Astrocyte (in vitro differentiated cells and primary cell): ENCODE data around the gene ARHGAP24. TPM values are rescaled to one million over a fixed set of nuclear protein-coding genes. Genes with fewer than 3 reads are reported as not detected.
A peak's percentile ranks its signal among the peaks of the same experiment; 100 is the strongest.

ENCODE experiments used
- DNase-seq: peaks from one replicate; pipeline ENCODE4 v3.0.0-alpha.2; 2010; ENCODE audit warnings: low read depth
- FAIRE-seq: peaks from 2 replicates; lab custom pipeline; 2011; peaks lifted over from hg19 to GRCh38; lab: Jason Lieb, UNC
- H2AFZ ChIP-seq: 2 replicates; pipeline ENCODE4 v1.6.0; 2012; ENCODE audit warnings: low read depth, low read length, inconsistent platforms
- H3K27ac ChIP-seq: 2 replicates; pipeline ENCODE4 v1.5.1; 2011; ENCODE audit warnings: low read depth, low read length, inconsistent platforms
- H3K27me3 ChIP-seq: 2 replicates; pipeline ENCODE4 v1.6.0; 2011; ENCODE audit warnings: low read length, inconsistent platforms; ENCODE audit not compliant: insufficient read depth
- H3K36me3 ChIP-seq: 2 replicates; pipeline ENCODE4 v1.5.1; 2011; ENCODE audit warnings: low read length, inconsistent platforms; ENCODE audit not compliant: insufficient read depth
- H3K4me1 ChIP-seq: 2 replicates; pipeline ENCODE4 v1.5.1; 2011; ENCODE audit warnings: low read length, inconsistent platforms; ENCODE audit not compliant: insufficient read depth
- H3K4me2 ChIP-seq: 2 replicates; pipeline ENCODE4 v1.6.0; 2012; ENCODE audit warnings: low read length, inconsistent platforms
- H3K4me3 ChIP-seq: 2 replicates; pipeline ENCODE4 v1.5.1; 2011; ENCODE audit warnings: low read depth, mild to moderate bottlenecking, low read length, inconsistent platforms; ENCODE audit not compliant: insufficient read depth
- H3K79me2 ChIP-seq: 2 replicates; pipeline ENCODE4 v1.6.0; 2012; ENCODE audit warnings: mild to moderate bottlenecking, low read length, inconsistent platforms; ENCODE audit not compliant: insufficient read depth
- H3K9ac ChIP-seq: 2 replicates; pipeline ENCODE4 v1.6.0; 2012; ENCODE audit warnings: mild to moderate bottlenecking, low read length, inconsistent platforms
- H3K9me3 ChIP-seq: 2 replicates; pipeline ENCODE4 v1.5.1; 2012; ENCODE audit warnings: low read depth, mild to moderate bottlenecking, low read length, inconsistent platforms; ENCODE audit not compliant: insufficient read depth
- H4K20me1 ChIP-seq: 2 replicates; pipeline ENCODE4 v1.6.0; 2012; ENCODE audit warnings: low read length, inconsistent platforms; ENCODE audit not compliant: insufficient read depth
- H3K27ac Mint-ChIP-seq: one replicate; pipeline ENCODE4 v1.8.0; 2021; ENCODE audit warnings: mild to moderate bottlenecking, mixed read lengths; ENCODE audit not compliant: unreplicated experiment
- H3K27me3 Mint-ChIP-seq: one replicate; pipeline ENCODE4 v1.8.0; 2021; ENCODE audit warnings: low read depth, mixed read lengths; ENCODE audit not compliant: unreplicated experiment
- H3K36me3 Mint-ChIP-seq: one replicate; pipeline ENCODE4 v1.8.0; 2021; ENCODE audit warnings: low read depth, mixed read lengths; ENCODE audit not compliant: unreplicated experiment
- H3K4me1 Mint-ChIP-seq: one replicate; pipeline ENCODE4 v1.8.0; 2021; ENCODE audit warnings: low read depth, mixed read lengths; ENCODE audit not compliant: unreplicated experiment
- H3K4me3 Mint-ChIP-seq: one replicate; pipeline ENCODE4 v1.8.0; 2021; ENCODE audit warnings: mild to moderate bottlenecking, moderate library complexity, mixed read lengths; ENCODE audit not compliant: unreplicated experiment
- H3K9me3 Mint-ChIP-seq: one replicate; pipeline ENCODE4 v1.8.0; 2021; ENCODE audit warnings: mild to moderate bottlenecking, mixed read lengths; ENCODE audit not compliant: unreplicated experiment
- EZH2 ChIP-seq: IDR thresholded peaks from 2 replicates; pipeline ENCODE4 v1.6.1; 2012; ENCODE audit warnings: mild to moderate bottlenecking, low read length, inconsistent platforms; ENCODE audit not compliant: insufficient read depth
- total RNA-seq: library from RNA; stranded (reverse); gene quantifications from 2 replicates; pipeline ENCODE4 v1.2.1, GENCODE V29; 2021
- TF ChIP-seq, protein P1 (sequence below): IDR thresholded peaks from 2 replicates; pipeline ENCODE4 v1.5.1; 2011; ENCODE audit warnings: low read depth, mild to moderate bottlenecking, inconsistent platforms, low read length, moderate library complexity; ENCODE audit not compliant: insufficient read depth

The ARHGAP24 gene
- total RNA-seq, 1 donor from 2014 or later = 2.1 TPM

DNA sequence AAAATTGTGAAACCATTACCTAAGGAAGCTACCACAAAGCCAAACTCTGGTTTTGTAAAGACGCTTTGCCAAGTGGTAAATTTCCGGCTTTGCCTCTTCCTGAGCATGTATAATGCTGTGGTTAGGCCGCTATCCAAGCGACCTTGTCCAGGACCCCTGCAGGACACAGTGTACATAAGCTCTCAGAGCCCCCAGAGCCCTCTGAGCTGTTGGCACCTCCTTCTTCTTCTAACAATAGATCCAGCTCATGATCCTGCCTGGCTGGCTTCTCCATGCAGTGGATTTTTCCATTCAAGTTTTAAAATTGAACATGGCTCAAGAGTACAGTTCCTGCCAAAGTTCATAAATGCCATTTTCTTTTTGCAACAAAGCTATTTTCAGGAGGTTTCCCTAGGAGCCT, 558.2 kb downstream of the ARHGAP24 start:
- H3K4me3 Mint-ChIP-seq = no peak overlapping the region
- H3K4me1 ChIP-seq = peaks cover 35% of the 10 kb centered on the region
- DNase-seq (peak; percentile 90), FAIRE-seq (peak; percentile 74)
- H3K27me3 ChIP-seq = no peaks in the 10 kb centered on the region
- H3K36me3 ChIP-seq = no peaks in the 10 kb centered on the region
- TF ChIP-seq, protein P1, sequence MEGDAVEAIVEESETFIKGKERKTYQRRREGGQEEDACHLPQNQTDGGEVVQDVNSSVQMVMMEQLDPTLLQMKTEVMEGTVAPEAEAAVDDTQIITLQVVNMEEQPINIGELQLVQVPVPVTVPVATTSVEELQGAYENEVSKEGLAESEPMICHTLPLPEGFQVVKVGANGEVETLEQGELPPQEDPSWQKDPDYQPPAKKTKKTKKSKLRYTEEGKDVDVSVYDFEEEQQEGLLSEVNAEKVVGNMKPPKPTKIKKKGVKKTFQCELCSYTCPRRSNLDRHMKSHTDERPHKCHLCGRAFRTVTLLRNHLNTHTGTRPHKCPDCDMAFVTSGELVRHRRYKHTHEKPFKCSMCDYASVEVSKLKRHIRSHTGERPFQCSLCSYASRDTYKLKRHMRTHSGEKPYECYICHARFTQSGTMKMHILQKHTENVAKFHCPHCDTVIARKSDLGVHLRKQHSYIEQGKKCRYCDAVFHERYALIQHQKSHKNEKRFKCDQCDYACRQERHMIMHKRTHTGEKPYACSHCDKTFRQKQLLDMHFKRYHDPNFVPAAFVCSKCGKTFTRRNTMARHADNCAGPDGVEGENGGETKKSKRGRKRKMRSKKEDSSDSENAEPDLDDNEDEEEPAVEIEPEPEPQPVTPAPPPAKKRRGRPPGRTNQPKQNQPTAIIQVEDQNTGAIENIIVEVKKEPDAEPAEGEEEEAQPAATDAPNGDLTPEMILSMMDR = no peak
- TF ChIP-seq EZH2 = no peak
- no peaks in the 10 kb centered on the region for H3K27me3 Mint-ChIP-seq
- peak overlapping the region; percentile 15 for H3K27ac Mint-ChIP-seq
- H3K4me3 ChIP-seq = no peak overlapping the region
- no peaks in the 10 kb centered on the region for H3K79me2 ChIP-seq
- no peaks in the 10 kb centered on the region for H3K36me3 Mint-ChIP-seq
- peak overlapping the region; percentile 26 for H2AFZ ChIP-seq
- H3K9me3 Mint-ChIP-seq = no peaks in the 10 kb centered on the region
- no peaks in the 10 kb centered on the region for H3K9me3 ChIP-seq
- peak overlapping the region; percentile 68 for H3K4me2 ChIP-seq
- peak overlapping the region; percentile 77 for H3K27ac ChIP-seq
- H3K4me1 Mint-ChIP-seq = peaks cover 19% of the 10 kb centered on the region
- H3K9ac ChIP-seq = peak overlapping the region; percentile 68
- no peaks in the 10 kb centered on the region for H4K20me1 ChIP-seq

DNA sequence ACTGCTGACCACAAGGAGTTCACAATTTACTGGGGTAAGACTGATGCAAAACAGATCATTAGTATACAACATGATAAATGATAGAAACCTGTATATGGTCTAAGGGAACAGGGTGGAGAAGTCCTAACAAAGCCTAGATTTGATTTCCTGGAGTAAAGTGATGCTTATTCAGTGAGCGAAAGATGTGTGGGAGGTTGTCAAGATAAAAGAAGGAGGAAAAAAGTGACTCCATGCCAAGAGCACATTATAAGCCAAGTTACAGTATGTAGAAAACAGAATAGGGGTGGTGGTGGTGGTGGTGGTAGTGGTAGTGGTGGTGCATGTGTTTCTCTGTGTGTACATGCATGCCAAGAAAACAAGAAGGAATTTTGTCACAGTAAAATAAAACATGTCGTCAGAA, 559.7 kb downstream of the ARHGAP24 start:
- Mint-ChIP-seq H3K4me1 (peaks cover 19% of the 10 kb centered on the region), H3K27ac (no peak overlapping the region), H3K36me3 (no peaks in the 10 kb centered on the region), H3K4me3 (no peak overlapping the region), H3K27me3 (no peaks in the 10 kb centered on the region), H3K9me3 (no peaks in the 10 kb centered on the region)
- Histone ChIP-seq H2AFZ (no peak overlapping the region), H3K4me1 (peaks cover 35% of the 10 kb centered on the region), H4K20me1 (no peaks in the 10 kb centered on the region), H3K36me3 (no peaks in the 10 kb centered on the region), H3K27me3 (no peaks in the 10 kb centered on the region), H3K4me2 (peak overlapping the region; percentile 24), H3K9me3 (no peaks in the 10 kb centered on the region), H3K9ac (no peak overlapping the region), H3K27ac (no peak overlapping the region), H3K4me3 (no peak overlapping the region), H3K79me2 (no peaks in the 10 kb centered on the region)
- no peak for FAIRE-seq
- TF ChIP-seq, protein P1 = no peak
- no peak for TF ChIP-seq EZH2
- DNase-seq = peak; percentile 61

DNA sequence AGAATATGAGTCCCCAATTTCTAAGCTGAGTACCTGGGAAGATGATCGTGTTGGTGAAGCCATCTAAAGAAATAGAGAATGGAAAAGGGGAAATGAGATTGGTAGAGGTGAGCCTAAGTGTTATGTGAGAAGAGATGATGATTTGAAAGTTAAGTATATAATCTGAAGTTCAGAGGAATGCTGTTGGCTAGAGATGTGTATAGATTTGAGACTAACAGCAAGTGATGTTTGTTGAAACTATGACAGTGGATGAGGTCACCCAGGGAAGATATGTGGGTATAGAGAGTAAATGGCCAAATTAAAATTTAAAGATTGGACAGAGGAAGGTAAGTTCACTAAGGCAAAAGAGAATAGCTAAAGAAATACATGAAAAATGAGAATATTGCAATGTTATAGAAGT, 560.7 kb downstream of the ARHGAP24 start:
- no peaks in the 10 kb centered on the region for H3K36me3 ChIP-seq
- no peak overlapping the region for H3K9ac ChIP-seq
- no peaks in the 10 kb centered on the region for H3K9me3 ChIP-seq
- H3K4me3 Mint-ChIP-seq = no peak overlapping the region
- DNase-seq = peak; percentile 20
- H2AFZ ChIP-seq = no peak overlapping the region
- H4K20me1 ChIP-seq = no peaks in the 10 kb centered on the region
- no peak overlapping the region for H3K4me3 ChIP-seq
- peak; percentile 74 for FAIRE-seq
- H3K4me1 Mint-ChIP-seq = peaks cover 19% of the 10 kb centered on the region
- no peak overlapping the region for H3K27ac Mint-ChIP-seq
- H3K4me1 ChIP-seq = peaks cover 35% of the 10 kb centered on the region
- H3K79me2 ChIP-seq = no peaks in the 10 kb centered on the region
- no peak overlapping the region for H3K4me2 ChIP-seq
- H3K27me3 Mint-ChIP-seq = no peaks in the 10 kb centered on the region
- H3K36me3 Mint-ChIP-seq = no peaks in the 10 kb centered on the region
- TF ChIP-seq, protein P1 = no peak
- no peak for TF ChIP-seq EZH2
- no peaks in the 10 kb centered on the region for H3K27me3 ChIP-seq
- no peaks in the 10 kb centered on the region for H3K9me3 Mint-ChIP-seq
- no peak overlapping the region for H3K27ac ChIP-seq
